ENCODE results near the gene RBM15B. TPM values are rescaled to one million over a fixed set of nuclear protein-coding genes. Genes with fewer than 3 reads are reported as not detected.

RBM15B gene
- total RNA-seq, result 10 to 100 TPM; 19.1 to 69.9 (median 28.0) TPM

DNA sequence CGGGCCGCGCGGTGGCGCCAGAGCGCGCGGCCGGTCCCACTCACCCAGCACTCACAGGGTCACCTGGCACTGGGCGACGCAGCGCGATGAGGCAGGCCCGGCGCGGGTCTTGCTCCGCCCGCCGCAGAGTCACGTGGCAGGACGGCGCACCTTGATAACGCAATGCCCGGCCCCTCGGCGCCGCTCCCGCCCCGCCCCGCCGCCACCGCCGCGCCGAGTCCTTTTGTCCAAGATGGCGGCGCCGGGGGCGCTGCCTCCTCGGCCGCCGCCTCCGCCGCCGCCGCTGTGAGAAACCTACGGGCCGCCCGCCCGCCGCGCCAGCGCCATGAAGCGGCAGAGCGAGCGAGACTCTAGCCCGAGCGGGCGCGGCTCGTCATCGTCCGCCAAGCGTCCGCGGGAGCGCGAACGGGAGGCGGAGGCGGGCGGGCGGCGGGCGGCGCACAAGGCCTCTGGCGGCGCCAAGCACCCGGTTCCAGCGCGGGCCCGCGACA, at the start of gene RBM15B:
TSS of gene RBM15B (plus strand) at position 211 of the 491 bp plus-strand sequence. CDS start at position 326, 115 bp downstream.
- 0% methylated on average over 31 of the region's 83 CpGs; no CpG with 5 or more reads in 1 of the 2 donors for WGBS, 2 donors (ENCODE audit: low coverage in 1 of 2)
- Histone ChIP-seq H3K4me3 (peak within 1 kb of the TSS; percentile 72 to 91 (median 87)), H3K36me3 (peaks cover 0 to 11% (median 5%) of the 10 kb centered on the region in 4 donors), H3K27me3 (no peaks in the 10 kb centered on the region), H3K4me1 (peaks cover 26 to 77% (median 66%) of the 10 kb centered on the region in 4 donors), H3K27ac (peak within 1 kb of the TSS; percentile 93 to 94 (median 94)), H3K9me3 (no peaks in the 10 kb centered on the region)
- in situ Hi-C loops (cut with MboI; ENCODE audit: low pct_ligation_motif_present in 1 of 4, low pct_unique_long_range_greater_than_20kb in 1 of 4, low sequenced_read_pairs in 3 of 4), result loop anchor here (25.0 kb wide), 3 partner anchors 271 to 779 kb away; partner anchors contain the start of genes CISH (in 2 of the 4), MAPKAPK3 (in 2 of the 4) and TEX264 (in 1 of the 4)
- TF ChIP-seq POLR2A (IDR thresholded peaks at IDR 0.05) (peak; percentile 18), EP300 (IDR thresholded peaks at IDR 0.05; ENCODE audit: low read depth) (no peak), CTCF (IDR thresholded peaks at IDR 0.05) (peak in 3 of 5 experiments; percentile 82 to 94 (median 93)), POLR2AphosphoS5 (IDR thresholded peaks at IDR 0.05) (peak; percentile 58 to 79 (median 74))
- DNase-seq, result peak; percentile 98
- intact Hi-C loops (cut with DNase I; ENCODE audit: low total_unique reads), result loop anchor here (10.0 kb wide), 1 partner anchor 294 kb away; no protein-coding TSS in a partner anchor

- TF ChIP-seq POLR2AphosphoS5 (IDR thresholded peaks at IDR 0.05) (no peak), CTCF (IDR thresholded peaks at IDR 0.05) (no peak), EP300 (IDR thresholded peaks at IDR 0.05; ENCODE audit: low read depth) (no peak), POLR2A (IDR thresholded peaks at IDR 0.05) (no peak)
- Histone ChIP-seq H3K4me3 (no peak overlapping the region), H3K9me3 (no peaks in the 10 kb centered on the region), H3K27ac (no peak overlapping the region), H3K36me3 (no peaks in the 10 kb centered on the region), H3K4me1 (peaks cover 0 to 9% (median 0%) of the 10 kb centered on the region in 4 donors), H3K27me3 (no peaks in the 10 kb centered on the region)
- in situ Hi-C loops (cut with MboI; ENCODE audit: low pct_ligation_motif_present in 1 of 4, low pct_unique_long_range_greater_than_20kb in 1 of 4, low sequenced_read_pairs in 3 of 4), result no loop called here
- 70 to 71% methylated on average over 4 to 7 of the region's 7 CpGs for WGBS, 2 donors (ENCODE audit: low coverage in 1 of 2)
- DNase-seq, result no peak
- intact Hi-C loops (cut with DNase I; ENCODE audit: low total_unique reads), result no loop called here
These were observed 47.0 kb upstream of the RBM15B start for GRCh38 chr3:51343918-51344687.

- Histone ChIP-seq H3K36me3 (no peaks in the 10 kb centered on the region), H3K4me1 (no peaks in the 10 kb centered on the region), H3K9me3 (no peaks in the 10 kb centered on the region), H3K27ac (no peak overlapping the region), H3K4me3 (no peak overlapping the region), H3K27me3 (no peaks in the 10 kb centered on the region)
- TF ChIP-seq POLR2A (IDR thresholded peaks at IDR 0.05) (no peak), CTCF (IDR thresholded peaks at IDR 0.05) (no peak), EP300 (IDR thresholded peaks at IDR 0.05; ENCODE audit: low read depth) (no peak)
- 86 to 100% methylated on average over 1 of the region's 1 CpG for WGBS, 2 donors (ENCODE audit: low coverage in 1 of 2)
- in situ Hi-C loops (cut with MboI; ENCODE audit: low pct_ligation_motif_present in 1 of 4, low pct_unique_long_range_greater_than_20kb in 1 of 4, low sequenced_read_pairs in 3 of 4) (loop anchor here in 1 of 4 donors (25.0 kb wide), 1 partner anchor 363 kb away; no protein-coding TSS in a partner anchor), intact Hi-C loops (cut with DNase I; ENCODE audit: low total_unique reads) (no loop called here)
- DNase-seq, result no peak
These were observed 40.3 kb upstream of the RBM15B start for GRCh38 chr3:51350751-51351150.

DNA sequence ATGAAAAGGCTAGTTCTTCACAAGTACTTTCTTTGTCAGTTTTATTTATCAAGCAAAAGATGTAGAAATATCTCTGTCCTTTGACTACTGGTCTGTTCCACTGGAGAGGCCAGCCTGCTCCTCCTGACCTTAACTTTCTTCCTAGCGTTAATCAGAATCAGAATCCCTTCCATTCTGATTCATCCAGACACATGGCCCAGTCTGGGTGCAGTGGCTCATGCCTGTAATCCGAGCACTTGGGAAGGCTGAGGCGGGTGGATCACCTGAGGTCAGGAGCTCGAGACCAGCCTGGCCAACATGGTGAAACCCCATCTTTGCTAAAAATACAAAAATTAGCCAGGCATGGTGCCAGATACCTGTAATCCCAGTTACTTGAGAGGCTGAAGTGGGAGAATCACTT, 38.0 kb upstream of the RBM15B start:
- WGBS, 2 donors (ENCODE audit: low coverage in 1 of 2), result 85 to 91% methylated on average over 4 of the region's 4 CpGs

More for the DNA sequence above, 38.0 kb upstream of the RBM15B start:
- in situ Hi-C loops (cut with MboI; ENCODE audit: low pct_ligation_motif_present in 1 of 4, low pct_unique_long_range_greater_than_20kb in 1 of 4, low sequenced_read_pairs in 3 of 4), result loop anchor here in 1 of 4 donors (25.0 kb wide), 1 partner anchor 366 kb away; no protein-coding TSS in a partner anchor
- Histone ChIP-seq H3K9me3 (no peaks in the 10 kb centered on the region), H3K4me1 (no peaks in the 10 kb centered on the region), H3K4me3 (no peak overlapping the region), H3K36me3 (no peaks in the 10 kb centered on the region), H3K27ac (no peak overlapping the region), H3K27me3 (no peaks in the 10 kb centered on the region)
- TF ChIP-seq POLR2A (IDR thresholded peaks at IDR 0.05) (no peak), CTCF (IDR thresholded peaks at IDR 0.05) (no peak), EP300 (IDR thresholded peaks at IDR 0.05; ENCODE audit: low read depth) (no peak), POLR2AphosphoS5 (IDR thresholded peaks at IDR 0.05) (no peak)
- intact Hi-C loops (cut with DNase I; ENCODE audit: low total_unique reads), result no loop called here
- no peak for DNase-seq

Data from transverse colon (tissue), 4 donors.